GM19438 (cell line): ENCODE measurements around the gene ATOX1.

ENCODE experiments used
- ATAC-seq: cut with Tn5 transposase; IDR thresholded peaks from one replicate; pipeline ENCODE4 v1.9.1; 2021; ENCODE audit warnings: low read depth; ENCODE audit not compliant: unreplicated experiment

Gene ATOX1

DNA sequence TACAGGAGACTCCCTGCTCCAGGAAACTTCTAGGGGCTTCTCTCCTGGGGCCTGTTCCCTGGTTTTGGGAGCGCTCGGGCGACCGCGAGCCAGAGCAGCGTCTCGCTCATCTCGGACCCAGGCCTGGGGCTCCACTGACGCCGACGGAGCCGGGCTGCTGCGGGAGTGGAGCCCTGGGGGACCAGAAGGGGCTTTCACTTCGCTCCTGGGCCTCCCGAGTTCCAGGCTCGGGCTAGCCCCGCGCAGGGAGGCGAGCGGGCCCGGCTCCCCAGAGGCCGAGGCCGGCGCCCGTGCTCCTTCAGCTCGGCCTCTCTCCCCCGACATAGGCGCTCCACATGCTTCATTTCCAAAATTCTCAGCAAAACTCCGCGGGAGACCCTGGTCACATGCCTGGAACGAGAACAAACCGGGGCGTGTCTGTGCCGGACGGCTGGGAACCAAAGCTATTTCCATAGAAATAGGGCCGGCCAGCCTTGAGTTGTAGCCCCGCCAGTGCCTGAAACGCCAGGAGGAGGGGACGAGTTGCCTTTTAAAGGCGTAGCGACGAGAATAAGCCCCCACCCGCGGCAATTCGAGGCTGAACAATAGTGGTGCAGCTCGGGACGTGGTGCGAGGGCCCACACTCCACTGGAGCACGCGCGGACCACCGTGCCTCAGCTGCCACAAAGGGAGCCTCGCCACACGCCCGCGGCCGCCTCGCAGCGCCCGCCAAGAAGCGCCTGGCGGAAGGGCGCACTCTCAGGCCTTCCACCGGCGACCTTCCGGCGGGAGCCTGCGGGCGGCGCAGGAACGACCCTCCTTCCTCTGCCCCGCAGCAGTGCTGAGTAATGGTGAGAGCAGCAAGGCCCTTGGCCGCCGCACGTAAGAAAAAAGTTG lies 12.2 kb upstream of the ATOX1 start:
- ATAC-seq: peak; percentile 38

DNA sequence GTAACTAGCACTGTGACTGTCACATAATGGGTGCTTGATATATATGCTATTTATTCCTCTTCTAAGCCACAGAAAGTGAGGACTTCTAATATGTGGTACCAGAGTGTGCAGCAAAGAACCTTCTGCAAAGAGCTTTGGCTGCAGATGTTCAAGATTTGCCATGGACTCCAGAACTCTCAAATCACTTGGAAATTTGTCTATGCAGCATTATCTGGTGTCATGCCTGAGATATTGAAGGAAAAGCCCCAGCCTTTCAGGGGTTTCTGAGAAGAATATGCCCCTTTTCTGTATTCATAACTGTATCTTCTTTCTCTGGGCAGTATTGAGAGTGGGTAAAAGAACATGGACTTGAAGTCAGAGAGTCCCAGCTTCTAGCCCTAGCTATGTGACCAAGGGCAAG lies 8.5 kb upstream of the ATOX1 start:
- no peak for ATAC-seq

DNA sequence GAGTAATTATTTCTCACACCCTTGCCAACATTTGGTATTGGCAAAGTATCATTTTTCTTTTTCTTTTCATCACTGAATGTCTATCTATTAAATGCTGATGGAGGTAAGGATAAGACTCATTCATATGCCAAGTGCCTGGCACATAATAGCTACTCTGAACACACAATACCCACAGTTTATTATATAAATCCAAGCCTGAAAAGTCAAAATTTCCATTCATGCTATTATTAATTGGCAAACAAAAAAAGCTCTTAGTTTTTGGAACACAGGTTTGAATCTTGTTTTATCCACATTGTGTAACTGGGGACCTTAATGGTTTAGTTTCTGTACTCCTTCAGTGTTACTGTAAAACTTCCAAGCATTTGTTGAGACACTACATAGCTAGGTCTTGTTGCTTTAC lies 6.4 kb upstream of the ATOX1 start:
- ATAC-seq: no peak

DNA sequence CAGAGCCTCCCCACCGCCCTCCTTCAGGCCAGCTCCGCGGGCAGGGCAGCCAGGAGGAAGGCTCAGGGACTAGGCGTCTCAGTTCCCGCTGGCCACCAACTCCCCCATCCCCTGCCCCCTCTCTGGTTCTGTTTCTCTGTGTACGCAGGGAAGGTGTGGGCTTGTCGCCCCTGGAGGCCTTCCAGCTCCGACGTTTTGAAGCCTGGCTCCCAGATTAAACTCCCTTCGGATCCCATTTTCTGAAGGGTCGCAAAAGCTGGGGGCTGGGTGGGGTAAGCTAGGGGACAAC lies 346 bp downstream of the ATOX1 start:
- peak; percentile 29 for ATAC-seq

DNA sequence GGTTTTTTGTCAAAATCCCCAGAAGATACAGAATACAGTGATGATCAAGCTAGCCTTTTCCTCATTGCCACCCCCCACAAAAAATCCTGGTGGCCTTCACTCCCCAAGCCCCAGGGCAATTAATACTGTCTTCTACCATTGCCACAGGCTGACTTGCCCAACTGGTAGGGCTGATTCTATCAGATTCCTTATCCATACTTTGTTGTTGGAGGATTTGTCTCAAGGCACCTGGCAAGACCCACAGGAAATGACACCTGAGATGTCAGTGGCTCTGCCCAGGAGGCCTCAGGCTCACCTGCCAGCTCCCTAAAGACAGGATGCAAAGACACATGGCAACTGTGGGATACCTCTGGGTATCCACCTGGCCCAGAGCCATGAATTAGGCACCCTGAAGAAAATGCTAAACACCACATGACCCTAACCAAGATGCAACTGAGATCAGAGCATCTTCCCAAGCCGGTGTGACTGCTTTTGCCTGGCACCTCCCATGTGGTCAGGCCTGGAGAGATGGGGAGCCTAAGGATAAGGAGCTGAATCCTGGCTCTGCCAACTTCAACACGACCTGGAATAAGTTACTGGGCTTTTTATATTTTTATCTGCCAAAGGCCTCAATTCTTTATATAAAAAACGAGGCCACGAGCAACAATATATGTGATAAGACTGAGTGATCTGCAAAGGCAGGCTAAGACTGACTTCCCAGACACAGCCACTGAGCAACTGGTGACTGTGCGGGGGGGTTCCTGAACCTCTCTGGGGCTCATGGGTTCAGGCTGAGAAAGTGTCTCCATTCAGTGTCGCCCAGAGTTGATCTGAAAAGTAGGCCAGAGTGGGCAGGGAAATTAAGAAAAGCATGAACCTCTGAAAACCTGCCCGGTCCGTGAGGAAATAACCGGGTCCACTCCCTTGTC lies 944 bp downstream of the ATOX1 start:
- ATAC-seq: peak; percentile 16

DNA sequence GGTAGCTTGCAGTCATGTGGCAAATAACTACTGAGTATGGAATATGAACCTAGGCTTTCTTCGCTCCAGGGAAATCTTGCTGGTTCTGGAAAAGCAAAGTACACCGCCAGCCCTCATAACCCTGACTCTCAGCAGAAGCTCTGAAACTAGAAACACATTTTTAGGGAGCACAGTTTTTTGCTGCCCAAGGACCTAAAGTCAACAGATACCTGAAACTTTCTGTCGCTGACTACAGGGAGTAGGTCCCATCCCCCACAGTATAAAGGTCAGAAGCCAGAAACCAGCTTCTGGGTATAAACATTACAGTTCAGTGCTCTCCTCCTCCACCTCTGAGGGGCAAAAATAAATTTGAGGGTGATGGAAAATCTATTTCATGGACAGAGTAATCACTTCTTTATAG lies 3.0 kb downstream of the ATOX1 start:
- no peak for ATAC-seq

DNA sequence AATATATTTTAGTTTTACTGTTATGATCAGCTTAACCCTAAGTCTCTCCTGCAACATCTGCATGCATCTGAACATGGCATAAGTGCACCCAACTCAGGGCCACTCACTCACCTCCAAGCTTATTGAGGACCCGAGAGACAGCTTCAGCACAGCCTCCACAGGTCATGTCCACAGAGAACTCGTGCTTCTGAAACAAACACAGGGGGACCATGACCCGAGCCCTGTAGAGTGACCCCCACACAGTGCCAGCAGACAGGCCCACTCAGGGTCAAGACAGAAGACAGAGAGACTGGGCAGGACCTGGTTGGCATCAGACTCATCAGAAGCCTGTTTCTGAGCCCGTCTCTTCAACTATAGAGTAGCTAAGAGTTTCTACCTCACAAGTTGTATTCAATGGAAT lies 6.8 kb downstream of the ATOX1 start:
- ATAC-seq: no peak

DNA sequence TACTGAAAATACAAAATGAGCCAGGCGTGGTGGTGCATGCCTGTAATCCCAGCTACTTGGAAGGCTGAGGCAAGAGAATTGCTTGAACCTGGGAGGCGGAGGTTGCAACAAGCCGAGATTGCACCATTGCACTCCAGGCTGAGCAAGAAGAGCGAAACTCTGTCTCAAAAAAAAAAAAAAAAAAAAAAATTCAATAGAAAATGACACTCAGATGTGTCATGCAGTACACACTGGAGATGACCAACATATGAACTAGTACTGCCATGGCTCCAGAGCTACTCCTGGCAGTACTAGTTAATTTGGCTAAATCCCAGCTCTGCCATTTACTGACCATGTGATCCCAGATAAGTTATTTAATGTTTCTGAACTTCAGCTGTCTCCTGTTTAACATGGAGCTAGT lies 7.3 kb downstream of the ATOX1 start:
- ATAC-seq: no peak

DNA sequence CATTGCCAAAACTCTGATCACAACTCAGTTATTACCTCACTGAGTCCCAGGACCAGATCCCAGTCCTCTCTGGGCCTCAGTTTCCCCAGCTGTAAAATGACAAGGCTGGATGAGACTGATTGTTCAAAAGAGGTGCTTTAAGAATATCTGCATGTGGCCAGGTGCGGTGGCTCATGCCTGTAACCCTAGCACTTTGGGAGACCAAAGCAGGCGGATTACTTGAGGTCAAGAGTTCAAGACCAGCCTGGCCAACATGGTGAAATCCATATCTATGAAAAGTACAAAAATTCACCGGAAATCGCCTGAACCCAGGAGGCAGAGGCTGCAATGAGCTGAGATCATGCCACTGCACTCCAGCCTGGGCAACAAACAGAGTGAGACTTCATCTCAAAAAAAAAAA lies 8.3 kb downstream of the ATOX1 start:
- no peak for ATAC-seq

DNA sequence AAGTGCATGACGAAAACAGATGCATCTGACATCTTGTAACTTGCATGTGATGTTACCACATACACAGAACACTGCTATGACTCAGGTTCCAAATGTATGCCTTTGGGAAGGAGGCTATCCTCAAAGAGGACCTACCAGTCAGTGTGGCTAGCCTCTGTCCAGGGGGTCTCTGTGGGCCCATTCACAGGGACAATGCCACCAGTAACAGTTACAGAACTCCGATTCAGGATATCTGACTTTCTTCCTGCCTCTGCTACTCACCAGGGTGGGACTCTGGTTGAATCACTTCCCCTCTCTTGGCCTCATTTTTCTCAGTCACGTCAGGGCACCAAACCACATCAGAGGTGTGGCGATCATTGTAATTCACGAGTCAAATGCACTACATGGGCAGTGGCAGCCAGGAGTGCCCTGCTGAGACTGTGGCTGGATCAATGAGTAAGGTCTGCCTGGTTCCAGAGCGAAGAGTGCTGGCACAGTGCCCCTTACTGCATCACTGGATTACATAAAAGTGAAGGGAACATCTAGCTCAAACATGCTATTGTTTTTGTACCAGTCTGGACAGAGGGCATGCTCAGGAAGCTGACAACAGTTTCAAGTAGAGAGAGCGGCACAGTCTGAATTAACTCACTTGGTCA lies 13.2 kb downstream of the ATOX1 start:
- no peak for ATAC-seq

DNA sequence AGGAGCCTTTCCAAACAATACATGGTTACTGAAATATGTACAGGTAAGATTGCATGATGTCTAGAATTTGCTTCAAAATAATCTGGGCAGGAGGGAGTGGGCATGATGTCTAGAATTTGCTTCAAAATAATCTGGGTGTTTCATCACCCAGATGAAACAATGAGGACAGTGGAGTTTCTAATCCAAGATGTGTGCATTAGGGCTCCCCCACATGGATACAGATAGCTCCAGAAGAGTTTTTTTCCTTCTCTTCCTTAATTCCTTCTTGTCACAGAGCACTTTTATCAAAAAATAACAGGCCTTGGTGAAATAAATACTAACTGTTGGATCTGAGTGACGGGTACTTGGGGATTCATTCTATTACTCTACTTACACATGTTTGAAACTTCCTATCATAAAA lies 14.9 kb downstream of the ATOX1 start:
- ATAC-seq: no peak

DNA sequence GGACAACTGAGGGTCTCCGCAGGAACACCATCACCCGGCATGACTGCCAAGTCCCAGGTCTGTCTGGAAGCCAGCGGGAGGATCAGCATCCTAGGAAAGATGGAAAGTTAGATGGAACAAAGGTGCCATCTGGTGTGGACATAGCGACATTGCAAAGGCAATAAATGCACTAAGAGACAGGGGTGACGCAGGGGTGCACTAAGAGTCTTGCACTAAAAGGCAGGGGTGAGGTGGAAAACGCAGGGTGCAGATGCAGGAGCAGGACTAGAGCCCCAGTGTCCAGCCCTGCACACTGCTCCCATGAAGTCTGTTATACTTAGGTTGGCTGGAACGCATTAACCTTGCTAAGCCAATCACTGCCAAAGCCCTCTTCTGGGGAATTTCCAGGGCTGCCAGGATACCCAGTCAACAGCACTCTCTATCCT lies 15.5 kb downstream of the ATOX1 start:
- no peak for ATAC-seq

DNA sequence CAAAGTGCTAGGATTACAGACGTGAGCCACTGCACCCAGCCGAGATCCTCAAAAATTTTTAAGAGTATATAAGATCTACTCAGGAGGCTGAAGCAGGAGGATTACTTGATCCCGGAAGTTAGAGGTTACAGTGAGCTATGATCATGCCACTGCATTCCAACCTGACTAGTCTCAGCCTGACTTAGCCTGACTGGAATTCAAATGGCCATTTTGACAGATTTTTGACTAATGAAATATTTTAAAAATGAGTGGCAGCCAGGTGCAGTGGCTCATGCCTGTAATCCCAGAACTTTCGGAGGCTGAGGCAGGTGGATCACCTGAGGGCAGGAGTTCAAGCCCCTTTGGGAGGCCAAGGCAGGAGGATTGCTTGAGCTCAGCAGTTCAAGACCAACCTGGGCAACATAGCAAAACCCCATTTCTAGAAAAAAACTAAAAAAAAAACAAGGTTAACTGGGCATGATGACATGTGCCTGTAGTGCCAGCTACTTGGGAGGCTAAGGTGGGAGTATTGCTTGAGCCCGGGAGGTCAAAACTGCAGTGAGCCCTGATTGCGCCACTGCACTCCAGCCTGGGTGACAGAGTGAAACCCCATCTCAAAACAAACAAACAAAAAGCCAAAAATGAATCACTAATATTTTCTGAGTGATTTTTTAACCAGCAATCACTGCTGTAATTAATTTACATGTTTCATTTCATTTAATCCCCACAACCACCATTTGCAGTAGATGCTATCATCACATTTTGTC lies 16.6 kb downstream of the ATOX1 start:
- no peak for ATAC-seq

DNA sequence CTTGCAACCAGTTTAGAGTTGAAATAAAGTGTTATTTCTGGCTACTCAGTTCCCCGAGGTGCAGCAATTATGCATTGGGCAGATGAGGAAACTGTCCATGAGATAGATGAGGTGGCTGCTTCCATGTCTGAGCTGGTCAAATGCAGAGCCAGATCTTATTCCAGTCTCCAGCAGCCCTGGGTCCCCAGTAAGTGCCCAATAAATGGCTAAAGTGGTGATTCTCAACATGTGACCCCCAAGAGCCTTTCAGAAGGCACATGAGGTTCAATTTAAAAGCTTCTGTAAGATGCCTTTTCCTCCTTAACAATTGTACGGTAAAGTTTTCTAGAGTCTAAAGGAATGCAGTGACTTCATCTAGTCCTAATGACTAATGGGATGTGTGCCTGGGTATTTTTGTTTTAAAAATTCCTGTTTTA lies 17.5 kb downstream of the ATOX1 start:
- peak; percentile 17 for ATAC-seq

DNA sequence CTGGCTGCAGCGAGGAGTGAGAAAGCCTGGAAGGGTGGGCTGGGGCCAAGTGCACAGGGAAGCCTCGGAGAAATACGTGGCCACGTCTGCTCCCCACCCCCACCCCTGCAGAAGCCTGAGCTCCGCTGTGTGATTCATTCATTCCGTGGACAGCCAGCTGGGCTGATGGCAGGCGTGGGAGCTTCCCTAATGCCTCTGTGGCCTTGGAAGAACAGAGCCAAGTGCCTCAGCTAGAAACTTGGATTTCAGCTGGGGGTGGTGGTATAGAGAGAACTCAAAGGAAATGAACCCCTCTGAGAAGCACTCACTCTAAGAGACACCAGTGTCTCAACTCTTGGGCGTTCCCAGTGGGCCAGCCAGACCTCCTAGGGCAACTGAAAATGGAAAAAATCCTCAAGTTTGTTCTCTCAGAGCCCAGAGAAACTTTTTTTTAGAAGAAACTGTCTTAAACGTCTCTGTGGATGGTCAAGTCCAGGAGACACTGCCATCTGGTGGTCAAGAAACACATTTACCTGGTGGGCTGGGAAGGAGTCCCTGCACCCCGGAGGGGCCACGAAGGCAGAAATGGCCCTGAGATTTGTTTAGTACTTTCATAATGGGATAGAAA lies 18.0 kb downstream of the ATOX1 start:
- ATAC-seq: peak; percentile 76

DNA sequence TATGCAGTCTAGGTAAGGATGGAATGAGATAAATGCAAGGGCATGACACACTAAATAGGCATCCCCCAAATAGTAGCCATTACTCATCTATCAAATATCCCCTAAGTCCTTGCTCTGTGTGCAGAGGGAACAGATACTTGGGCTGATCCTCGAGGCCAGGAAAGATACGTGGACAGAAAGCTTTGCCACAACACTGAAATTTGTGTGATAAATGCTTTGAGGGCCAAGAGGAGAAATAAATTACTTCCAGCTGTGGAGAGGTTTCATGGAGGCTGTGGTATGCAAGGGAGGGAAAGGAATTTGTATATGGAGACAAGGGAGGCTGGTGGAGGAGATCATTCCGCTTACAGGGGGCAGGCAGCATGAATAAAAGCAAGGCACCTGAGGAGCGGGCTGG lies 18.5 kb downstream of the ATOX1 start:
- no peak for ATAC-seq

DNA sequence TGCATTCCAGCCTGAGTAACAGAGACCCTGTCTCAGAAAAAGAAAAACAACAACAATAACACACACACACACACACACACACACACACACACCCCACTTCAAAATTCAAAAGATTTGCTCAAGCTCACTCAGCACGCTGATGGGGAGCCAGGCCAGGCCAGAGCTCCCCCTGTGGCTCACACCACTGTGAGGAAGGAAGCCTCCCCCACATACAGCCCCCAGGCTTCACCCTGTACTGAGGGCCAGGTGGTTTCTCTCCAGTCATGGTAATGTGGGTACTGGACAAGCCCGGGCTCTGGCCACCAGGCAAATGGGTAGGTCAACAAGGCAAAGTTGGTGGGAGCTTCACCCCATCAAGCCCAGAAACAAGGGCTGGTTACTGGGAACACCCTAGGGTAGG lies 19.0 kb downstream of the ATOX1 start:
- ATAC-seq: no peak

DNA sequence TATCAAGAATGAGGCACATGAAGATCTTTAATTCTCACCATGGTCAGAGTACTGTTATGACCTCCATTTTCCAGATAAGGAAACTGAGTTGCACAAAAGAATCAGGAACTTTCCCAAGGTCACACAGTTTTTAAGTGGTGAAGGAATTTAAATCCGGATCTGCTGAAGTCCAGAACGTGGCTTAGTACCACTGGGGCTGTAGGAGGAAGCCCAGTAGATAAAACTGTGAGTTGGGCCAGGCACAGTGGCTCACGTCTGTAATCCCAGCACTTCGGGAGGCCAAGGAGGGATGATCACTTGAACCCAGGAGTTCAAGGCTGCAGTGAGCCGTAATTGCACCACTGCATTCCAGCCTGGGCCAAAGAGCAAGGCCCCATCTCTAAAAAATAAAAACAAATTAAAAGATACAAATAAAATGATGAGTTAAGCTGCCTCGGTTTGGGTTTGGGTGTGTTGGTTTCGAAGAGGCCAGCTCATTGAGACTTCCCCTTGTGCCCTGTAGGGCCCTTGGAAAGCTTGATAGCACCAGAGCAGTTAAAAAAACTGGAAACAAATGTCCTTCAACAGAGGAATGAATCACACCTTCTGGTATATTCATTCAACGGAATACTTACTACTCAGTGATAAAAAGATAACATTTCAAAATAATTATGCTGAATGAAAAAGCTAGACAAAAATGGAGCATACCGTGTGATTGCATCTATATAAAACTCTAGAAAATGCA lies 20.1 kb downstream of the ATOX1 start:
- ATAC-seq: no peak

DNA sequence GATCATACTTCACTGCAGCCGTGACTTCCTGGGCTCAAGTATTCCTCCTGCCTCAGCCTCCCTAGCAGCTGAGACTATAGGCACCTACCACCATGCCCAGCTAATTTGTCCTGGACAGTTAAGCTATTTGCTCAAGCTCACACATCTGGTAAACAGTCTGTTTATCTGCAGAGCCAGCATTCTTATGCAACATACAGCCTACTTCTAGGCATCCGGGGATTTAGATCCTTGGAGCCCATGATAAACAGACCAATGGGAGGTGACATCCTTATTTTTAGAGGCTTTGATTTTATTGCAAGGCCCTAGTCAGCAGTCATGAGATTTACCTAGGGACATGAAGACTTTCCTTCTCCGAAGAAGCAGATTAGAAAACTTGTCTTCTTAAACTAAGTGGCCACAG lies 21.0 kb downstream of the ATOX1 start:
- ATAC-seq: no peak

DNA sequence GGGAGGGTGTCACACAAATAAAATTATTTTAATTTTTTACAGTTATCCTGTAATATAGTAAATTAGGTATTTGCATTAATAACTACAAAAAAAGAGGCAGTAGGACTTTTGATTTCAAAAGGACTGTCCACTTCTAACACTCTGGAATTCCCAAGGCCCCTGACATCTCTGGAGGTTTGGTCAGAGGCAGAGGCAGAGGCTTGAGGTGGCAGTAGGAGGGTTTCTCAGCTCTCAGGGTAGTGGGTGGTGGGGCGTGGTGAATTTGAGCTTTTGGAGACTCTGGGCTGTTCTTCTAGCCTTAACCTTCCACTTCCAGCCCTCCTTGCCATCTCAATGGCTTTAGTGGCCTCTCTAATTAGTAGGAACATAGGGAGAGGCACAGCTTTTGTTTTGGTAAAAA lies 22.8 kb downstream of the ATOX1 start:
- no peak for ATAC-seq
